Liver (tissue), 9 donors: ENCODE data around the gene PRKAR1B. TPM values are rescaled to one million over a fixed set of nuclear protein-coding genes. Genes with fewer than 3 reads are reported as not detected.

Source experiments
- DNase-seq: peaks from one replicate; pipeline ENCODE4 v3.0.0-alpha.2; 2017; ENCODE audit warnings: low spot score
- H3K27ac ChIP-seq, 2 donors: one replicate each; pipeline ENCODE4 v1.7.0; 2013; ENCODE audit warnings: inconsistent platforms in 2 of 2, low read length in 2 of 2, control low read depth in 1 of 2, low read depth in 1 of 2, mild to moderate bottlenecking in 1 of 2
- H3K27me3 ChIP-seq, 4 donors: one replicate each; pipeline versions ENCODE4 v1.6.1 to v1.7.0; 2013; ENCODE audit warnings: low read length in 3 of 4, inconsistent platforms in 1 of 4, mild to moderate bottlenecking in 1 of 4, moderate library complexity in 1 of 4; ENCODE audit not compliant: control insufficient read depth in 4 of 4, insufficient read depth in 4 of 4
- H3K36me3 ChIP-seq, 4 donors: one replicate each; pipeline versions ENCODE4 v1.6.1 to v1.7.0; 2013; ENCODE audit warnings: low read length in 3 of 4, mild to moderate bottlenecking in 3 of 4, low read depth in 1 of 4, moderate library complexity in 1 of 4; ENCODE audit not compliant: control insufficient read depth in 4 of 4, insufficient read depth in 3 of 4
- H3K4me1 ChIP-seq, 4 donors: one replicate each; pipeline versions ENCODE4 v1.6.1 to v1.7.0; 2013; ENCODE audit warnings: low read length in 3 of 4, mild to moderate bottlenecking in 3 of 4, moderate library complexity in 1 of 4; ENCODE audit not compliant: control insufficient read depth in 4 of 4, insufficient read depth in 4 of 4
- H3K4me3 ChIP-seq, 3 donors: one replicate each; pipeline versions ENCODE4 v1.6.1 to v1.7.0; 2013; ENCODE audit warnings: low read length in 3 of 3, control low read depth in 1 of 3, low read depth in 1 of 3, mild to moderate bottlenecking in 1 of 3
- H3K9ac ChIP-seq, 2 donors: one replicate each; pipeline ENCODE4 v1.7.0; 2013; ENCODE audit warnings: low read length in 2 of 2, mild to moderate bottlenecking in 2 of 2, moderate library complexity in 2 of 2, control low read depth in 1 of 2, low read depth in 1 of 2
- H3K9me3 ChIP-seq, 4 donors: one replicate each; pipeline versions ENCODE4 v1.6.1 to v1.7.0; 2013; ENCODE audit warnings: low read length in 3 of 4; ENCODE audit not compliant: control insufficient read depth in 4 of 4
- ATF3 ChIP-seq: IDR thresholded peaks from 2 replicates; pipeline ENCODE4 v1.6.1; 2016; ENCODE audit warnings: antibody characterized with exemption
- CTCF ChIP-seq: fragments of 150-350 bp; IDR thresholded peaks from 2 replicates; pipeline ENCODE4 v1.5.1; 2017; ENCODE audit warnings: improper control_type of control experiment, low read depth, low read length; ENCODE audit not compliant: missing input control
- FOXA1 ChIP-seq: IDR thresholded peaks from 2 replicates; pipeline ENCODE4 v1.6.1; 2016; ENCODE audit warnings: antibody characterized with exemption
- FOXA2 ChIP-seq: IDR thresholded peaks from 2 replicates; pipeline ENCODE4 v1.6.1; 2016; ENCODE audit warnings: antibody characterized with exemption
- GABPA ChIP-seq, 2 donors: IDR thresholded peaks in 1 of 2; conservative IDR thresholded peaks in 1 of 2; 2 replicates each; pipeline ENCODE4 v1.6.1; 2016; ENCODE audit warnings: antibody characterized with exemption in 2 of 2, mild to moderate bottlenecking in 1 of 2, moderate library complexity in 1 of 2
- HNF4A ChIP-seq, 2 donors: conservative IDR thresholded peaks; 2 replicates each; pipeline ENCODE4 v1.6.1; 2016; ENCODE audit warnings: antibody characterized with exemption in 2 of 2, mild to moderate bottlenecking in 2 of 2
- HNF4G ChIP-seq: IDR thresholded peaks from 2 replicates; pipeline ENCODE4 v1.6.1; 2016; ENCODE audit warnings: antibody characterized with exemption
- JUND ChIP-seq, 2 donors: IDR thresholded peaks; 2 replicates each; pipeline ENCODE4 v1.6.1; 2016; ENCODE audit warnings: antibody characterized with exemption in 2 of 2
- MAX ChIP-seq: IDR thresholded peaks from 2 replicates; pipeline ENCODE4 v1.6.1; 2016; ENCODE audit warnings: antibody characterized with exemption
- NR2F2 ChIP-seq: IDR thresholded peaks from 2 replicates; pipeline ENCODE4 v1.6.1; 2016; ENCODE audit warnings: antibody characterized with exemption
- RAD21 ChIP-seq, 2 donors: IDR thresholded peaks; 2 replicates each; pipeline ENCODE4 v1.6.1; 2016; ENCODE audit warnings: antibody characterized with exemption in 2 of 2, mild to moderate bottlenecking in 2 of 2
- REST ChIP-seq: IDR thresholded peaks from 2 replicates; pipeline ENCODE4 v1.6.1; 2016; ENCODE audit warnings: antibody characterized with exemption, mild to moderate bottlenecking
- RXRA ChIP-seq, 2 donors: IDR thresholded peaks; 2 replicates each; pipeline ENCODE4 v1.6.1; 2017 to 2018; ENCODE audit warnings: antibody characterized with exemption in 2 of 2, mild to moderate bottlenecking in 1 of 2
- SP1 ChIP-seq: IDR thresholded peaks from 2 replicates; pipeline ENCODE4 v1.6.1; 2018; ENCODE audit warnings: antibody characterized with exemption, mild to moderate bottlenecking
- TAF1 ChIP-seq: conservative IDR thresholded peaks from 2 replicates; pipeline ENCODE4 v1.6.1; 2016; ENCODE audit warnings: antibody characterized with exemption, mild to moderate bottlenecking
- YY1 ChIP-seq: IDR thresholded peaks from 2 replicates; pipeline ENCODE4 v1.6.1; 2016; ENCODE audit warnings: antibody characterized with exemption, mild to moderate bottlenecking
- ZBTB33 ChIP-seq: IDR thresholded peaks from 2 replicates; pipeline ENCODE4 v1.6.1; 2016; ENCODE audit warnings: antibody characterized with exemption
- WGBS: extraction: QIAGEN DNeasy Blood & Tissue Kit; methylation state at CpG from one replicate; pipeline ENCODE4 v1.1.7; 2013; 5-methylcytosine and 5-hydroxymethylcytosine counted together
- polyA plus RNA-seq, 2 donors: library from polyadenylated mRNA; stranded (reverse) in 1 of 2; unstranded in 1 of 2; fragments of 200-250 nt in 1 of 2; fragments of >200 nt in 1 of 2; fragmentation: Nextera tagmentation in 1 of 2; extraction: Ambion mirVana in 1 of 2; gene quantifications; one replicate each; pipeline versions ENCODE4 v1.2.1 to v1.2.3, GENCODE V29; 2013 to 2015
- total RNA-seq, 2 donors: library from RNA; depleted of rRNA; stranded (reverse); fragments of >200 nt; gene quantifications; one replicate each; pipeline ENCODE4 v1.2.3, GENCODE V29; 2014
- donor health status: healthy.
- donor health status: healthy.
- donor health status: healthy.
- donor health status: healthy.
- donor health status: healthy.

The PRKAR1B gene
- total and polyA plus RNA-seq, 4 donors: 11.1 to 14.4 (median 12.4) TPM

GRCh38 chr7:537911-538634 is 189.0 kb downstream of the PRKAR1B start:
- no peak overlapping the region for H3K27ac ChIP-seq
- 57% methylated on average over 21 of the region's 21 CpGs for WGBS
- no peaks in the 10 kb centered on the region for H3K4me1 ChIP-seq
- no peak overlapping the region for H3K9ac ChIP-seq
- TF ChIP-seq RAD21 (IDR thresholded peaks at IDR 0.05) (no peak), SP1 (no peak), ZBTB33 (no peak), TAF1 (no peak), YY1 (no peak), NR2F2 (no peak), MAX (no peak), RXRA (IDR thresholded peaks at IDR 0.05) (no peak), REST (no peak), CTCF (no peak), FOXA2 (no peak), FOXA1 (no peak), JUND (IDR thresholded peaks at IDR 0.05) (no peak), GABPA (IDR thresholded peaks at IDR 0.05 in 1 of 2, conservative IDR thresholded peaks at IDR 0.05 in 1 of 2) (no peak), HNF4G (no peak), ATF3 (no peak), HNF4A (conservative IDR thresholded peaks at IDR 0.05) (no peak)
- H3K9me3 ChIP-seq: peaks cover 0 to 2% (median 1%) of the 10 kb centered on the region in 4 donors
- no peaks in the 10 kb centered on the region for H3K27me3 ChIP-seq
- DNase-seq: no peak
- no peak overlapping the region for H3K4me3 ChIP-seq
- H3K36me3 ChIP-seq: no peaks in the 10 kb centered on the region
